MCF 10A (cell line): ENCODE measurements around the gene KAT7. TPM values are rescaled to one million over a fixed set of nuclear protein-coding genes. Genes with fewer than 3 reads are reported as not detected.

ENCODE experiments used
- BruUV-seq: library from RNA; stranded (reverse); fragments of 400-500 nt; replicated peaks from 2 replicates; lab custom pipeline; 2021; lab: Mats Ljungman, UMichigan
- CTCF ChIA-PET: fragments of 300-600 bp; sonication (Branson Sonifier 250); formaldehyde crosslinking; extraction: SDS; loops from one replicate; lab custom pipeline; 2021; ENCODE audit warnings: antibody characterized with exemption, inconsistent platforms; lab: Yijun Ruan, JAX
- POLR2A ChIA-PET: fragments of 300-600, 350-650 bp; sonication (Branson Sonifier 250); formaldehyde crosslinking; extraction: SDS; loops from one replicate; lab custom pipeline; 2020; ENCODE audit warnings: antibody characterized with exemption, inconsistent platforms; lab: Yijun Ruan, JAX
- DNase-seq: peaks from one replicate; pipeline ENCODE4 v3.0.0-alpha.2; 2018; ENCODE audit not compliant: unreplicated experiment
- H3K27ac Mint-ChIP-seq: one replicate; pipeline ENCODE4 v1.8.0; 2022; ENCODE audit warnings: mild to moderate bottlenecking, low read depth, mixed read lengths; ENCODE audit not compliant: unreplicated experiment
- H3K27me3 Mint-ChIP-seq: one replicate; pipeline ENCODE4 v1.8.0; 2022; ENCODE audit warnings: mixed read lengths; ENCODE audit not compliant: insufficient read depth, unreplicated experiment
- H3K36me3 Mint-ChIP-seq: one replicate; pipeline ENCODE4 v1.8.0; 2022; ENCODE audit warnings: mild to moderate bottlenecking, moderate library complexity, mixed read lengths; ENCODE audit not compliant: insufficient read depth, unreplicated experiment
- H3K4me1 Mint-ChIP-seq: one replicate; pipeline ENCODE4 v1.8.0; 2022; ENCODE audit warnings: mixed read lengths; ENCODE audit not compliant: insufficient read depth, unreplicated experiment
- H3K4me3 Mint-ChIP-seq: one replicate; pipeline ENCODE4 v1.8.0; 2022; ENCODE audit warnings: mild to moderate bottlenecking, moderate library complexity, mixed read lengths; ENCODE audit not compliant: unreplicated experiment
- H3K9me3 Mint-ChIP-seq: one replicate; pipeline ENCODE4 v1.8.0; 2022; ENCODE audit warnings: mixed read lengths; ENCODE audit not compliant: unreplicated experiment
- intact Hi-C: fragments of 100-400 bp; cut with micrococcal nuclease; formaldehyde crosslinking; loops from 2 replicates; pipeline ENCODE4 v1.14.1; 2022
- total RNA-seq: library from RNA; stranded (reverse); gene quantifications from 2 replicates; pipeline ENCODE4 v1.2.3, GENCODE V29; 2022
- TF ChIP-seq, protein P1 (sequence below): fragments of 200-600 bp; IDR thresholded peaks from one replicate; pipeline ENCODE4 v1.8.0; 2022; ENCODE audit warnings: antibody characterized with exemption, mild to moderate bottlenecking; ENCODE audit not compliant: unreplicated experiment

The KAT7 gene
- total RNA-seq, 1 experiment from 2014 or later: 53.7 TPM

DNA sequence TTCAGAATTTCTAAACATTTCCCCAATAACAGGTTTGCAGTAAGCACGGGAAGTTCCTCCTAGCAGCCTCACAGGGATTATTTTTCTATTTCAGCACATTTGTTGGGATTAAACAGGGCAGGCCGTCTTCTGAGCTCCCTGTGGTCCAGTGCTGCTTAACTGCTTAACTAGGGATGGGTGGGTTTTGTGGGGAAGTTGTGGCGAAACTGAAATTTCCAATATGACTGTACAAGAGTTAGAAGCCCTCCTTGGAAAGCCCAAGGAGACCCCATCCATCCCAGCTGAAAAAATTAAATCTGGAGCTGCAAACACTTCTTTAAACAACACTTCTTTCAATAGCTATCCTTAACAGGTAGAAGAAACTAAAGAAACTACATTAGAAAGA, 46.8 kb upstream of the KAT7 start:
- intact Hi-C loops: no loop called here
- H3K27ac Mint-ChIP-seq: no peak overlapping the region
- no TSS peak for BruUV-seq
- H3K27me3 Mint-ChIP-seq: no peaks in the 10 kb centered on the region
- no peak for DNase-seq
- no peaks in the 10 kb centered on the region for H3K9me3 Mint-ChIP-seq
- no peak overlapping the region for H3K4me3 Mint-ChIP-seq
- TF ChIP-seq, protein P1, sequence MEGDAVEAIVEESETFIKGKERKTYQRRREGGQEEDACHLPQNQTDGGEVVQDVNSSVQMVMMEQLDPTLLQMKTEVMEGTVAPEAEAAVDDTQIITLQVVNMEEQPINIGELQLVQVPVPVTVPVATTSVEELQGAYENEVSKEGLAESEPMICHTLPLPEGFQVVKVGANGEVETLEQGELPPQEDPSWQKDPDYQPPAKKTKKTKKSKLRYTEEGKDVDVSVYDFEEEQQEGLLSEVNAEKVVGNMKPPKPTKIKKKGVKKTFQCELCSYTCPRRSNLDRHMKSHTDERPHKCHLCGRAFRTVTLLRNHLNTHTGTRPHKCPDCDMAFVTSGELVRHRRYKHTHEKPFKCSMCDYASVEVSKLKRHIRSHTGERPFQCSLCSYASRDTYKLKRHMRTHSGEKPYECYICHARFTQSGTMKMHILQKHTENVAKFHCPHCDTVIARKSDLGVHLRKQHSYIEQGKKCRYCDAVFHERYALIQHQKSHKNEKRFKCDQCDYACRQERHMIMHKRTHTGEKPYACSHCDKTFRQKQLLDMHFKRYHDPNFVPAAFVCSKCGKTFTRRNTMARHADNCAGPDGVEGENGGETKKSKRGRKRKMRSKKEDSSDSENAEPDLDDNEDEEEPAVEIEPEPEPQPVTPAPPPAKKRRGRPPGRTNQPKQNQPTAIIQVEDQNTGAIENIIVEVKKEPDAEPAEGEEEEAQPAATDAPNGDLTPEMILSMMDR: no peak
- peaks cover 6% of the 10 kb centered on the region for H3K4me1 Mint-ChIP-seq
- H3K36me3 Mint-ChIP-seq: no peaks in the 10 kb centered on the region
- POLR2A ChIA-PET: interaction anchor here (1.2 kb wide), 1 partner anchor 15 kb away, joined by 3 read pairs; no protein-coding TSS in a partner anchor
- CTCF ChIA-PET: interaction anchor here (0.5 to 1.2 kb wide), 2 partner anchors 36 to 331 kb away, joined by 3 to 5 read pairs; no protein-coding TSS in a partner anchor

DNA sequence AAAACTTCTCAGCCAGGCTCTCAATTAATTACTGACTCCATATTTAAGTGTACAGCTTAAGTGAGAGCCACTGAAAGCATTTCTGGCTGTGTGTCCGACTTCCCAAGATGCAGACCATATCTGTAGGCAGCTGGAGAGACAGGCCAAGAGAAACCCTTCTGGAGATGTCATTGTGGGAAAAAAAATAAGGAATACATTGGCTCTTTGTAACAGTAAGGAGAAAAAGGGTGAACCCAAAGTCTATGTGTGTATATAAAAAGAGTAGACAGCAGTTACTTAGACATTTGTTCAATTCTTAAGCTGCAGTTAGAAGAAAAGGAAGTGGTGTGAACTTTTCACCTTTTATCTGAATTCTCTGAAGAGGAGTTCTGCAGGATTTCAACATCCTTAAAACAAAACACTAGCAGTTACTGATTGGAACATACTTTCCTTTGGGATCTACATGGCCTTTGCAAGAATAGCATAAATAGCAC, 46.3 kb upstream of the KAT7 start:
- no peaks in the 10 kb centered on the region for H3K36me3 Mint-ChIP-seq
- H3K27ac Mint-ChIP-seq: no peak overlapping the region

DNA sequence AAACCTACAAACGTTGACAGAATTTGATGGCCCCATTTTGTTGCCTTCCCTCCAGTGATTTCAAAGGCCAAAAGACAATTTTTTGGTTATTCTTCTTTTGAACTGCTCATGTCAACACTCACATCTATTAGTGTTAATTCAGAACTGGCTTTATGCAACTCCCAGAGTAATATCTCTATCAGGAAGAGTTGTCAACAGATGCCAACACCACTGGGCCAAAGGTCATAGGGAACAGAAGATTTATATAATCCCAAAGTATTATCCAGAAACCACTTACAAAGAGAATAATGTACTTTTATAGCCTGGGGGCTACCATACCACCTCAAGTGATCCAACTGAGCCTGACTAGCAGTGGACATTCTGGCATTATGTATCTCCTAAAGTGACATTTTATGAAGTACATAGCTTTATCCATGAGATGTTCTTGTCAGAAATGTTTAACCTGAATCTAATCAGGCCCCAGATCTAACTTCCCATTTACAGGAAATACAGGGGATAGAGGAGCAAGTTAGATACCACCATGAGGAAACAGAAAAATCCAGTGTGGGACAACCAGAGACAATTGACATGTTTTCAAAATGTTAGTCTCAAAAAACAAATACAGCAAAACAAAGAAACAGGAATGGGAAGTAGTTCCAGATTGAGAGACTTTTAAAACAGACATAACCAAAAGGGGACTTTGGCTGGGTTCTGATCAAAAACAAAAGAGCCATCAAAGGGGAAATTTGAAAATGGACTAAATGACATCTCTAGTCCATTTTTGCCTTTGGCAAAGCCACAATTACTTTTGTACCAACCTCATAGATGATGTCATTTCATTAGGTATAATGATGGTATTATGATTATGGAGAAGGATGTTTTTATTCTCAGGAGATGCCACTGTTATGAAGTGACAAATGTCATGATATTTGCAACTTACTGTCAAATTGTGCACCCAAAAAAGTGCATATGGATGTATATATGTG, 43.0 kb upstream of the KAT7 start:
- Mint-ChIP-seq H3K4me3 (no peak overlapping the region), H3K9me3 (no peaks in the 10 kb centered on the region), H3K27me3 (no peaks in the 10 kb centered on the region), H3K4me1 (no peaks in the 10 kb centered on the region), H3K27ac (no peak overlapping the region), H3K36me3 (no peaks in the 10 kb centered on the region)
- no TSS peak for BruUV-seq
- TF ChIP-seq, protein P1: no peak
- ChIA-PET CTCF (interaction anchor here (0.6 kb wide), 1 partner anchor 694 kb away, joined by 3 read pairs; no protein-coding TSS in a partner anchor), POLR2A (no interaction called here)
- no peak for DNase-seq
- intact Hi-C loops: no loop called here

More for the DNA sequence above, 46.3 kb upstream of the KAT7 start:
- CTCF ChIA-PET: interaction anchor here (1.2 kb wide), 1 partner anchor 36 kb away, joined by 5 read pairs; no protein-coding TSS in a partner anchor
- BruUV-seq: no TSS peak
- POLR2A ChIA-PET: interaction anchor here (1.2 kb wide), 1 partner anchor 14 kb away, joined by 3 read pairs; no protein-coding TSS in a partner anchor
- no peak for DNase-seq
- TF ChIP-seq, protein P1: no peak
- no peaks in the 10 kb centered on the region for H3K27me3 Mint-ChIP-seq
- no peak overlapping the region for H3K4me3 Mint-ChIP-seq
- peaks cover 6% of the 10 kb centered on the region for H3K4me1 Mint-ChIP-seq
- intact Hi-C loops: no loop called here
- no peaks in the 10 kb centered on the region for H3K9me3 Mint-ChIP-seq
